HCT116 (cell line): ENCODE data around the gene MCAM. TPM values are rescaled to one million over a fixed set of nuclear protein-coding genes. Genes with fewer than 3 reads are reported as not detected.

Experiments used
- ATAC-seq: fragments of 200-7000 bp; cut with Tn5 transposase; 2 replicates; pipeline ENCODE4 v1.9.1; 2020; ENCODE audit warnings: mild to moderate bottlenecking, moderate library complexity
- BruUV-seq: library from RNA; stranded (reverse); fragments of 400-500 nt; replicated peaks from 2 replicates; lab custom pipeline; 2021; lab: Mats Ljungman, UMichigan
- CTCF ChIA-PET: fragments of 300-600 bp; sonication (Branson Sonifier 250); formaldehyde crosslinking; loops from one replicate; lab custom pipeline; 2021; ENCODE audit warnings: antibody characterized with exemption; lab: Charles Lee
- POLR2A ChIA-PET: fragments of 300-600, 350-600 bp; sonication (Branson Sonifier 250); formaldehyde crosslinking; loops from one replicate; lab custom pipeline; 2021; ENCODE audit warnings: antibody characterized with exemption; lab: Charles Lee
- RAD21 ChIA-PET, 2 experiments: fragments of 300-600 bp; sonication (Branson Sonifier 250); formaldehyde crosslinking; loops; one replicate each; lab custom pipeline; 2023; ENCODE audit warnings: low total read pairs in 2 of 2; ENCODE audit not compliant: uncharacterized antibody in 2 of 2, unreplicated experiment in 2 of 2, low non-redundant PET in 1 of 2; lab: Charles Lee
- DNase-seq: peaks from one replicate; pipeline ENCODE4 v3.0.0-alpha.2; 2010; ENCODE audit warnings: low read depth, low spot score
- H2AFZ ChIP-seq: fragments of 200-600 bp; shearing (Covaris generic), sonication (generic); 2 replicates; pipeline ENCODE4 v1.6.1; 2017; ENCODE audit warnings: low read depth, mixed run types, mixed read lengths, antibody characterized with exemption, low read length; ENCODE audit not compliant: poor library complexity, severe bottlenecking
- H3K27ac ChIP-seq: 2 replicates; pipeline ENCODE4 v1.5.1; 2012; ENCODE audit warnings: low read depth, low read length
- H3K27me3 ChIP-seq: fragments of 200-600 bp; sonication (generic); 2 replicates; pipeline ENCODE4 v1.6.1; 2016; ENCODE audit warnings: mixed run types, low read length, mixed read lengths; ENCODE audit not compliant: insufficient read depth
- H3K36me3 ChIP-seq, 2 experiments: fragments of 200-500 bp in 1 of 2; fragments of 200-600 bp in 1 of 2; sonication (Bioruptor generic) in 1 of 2; sonication (generic) in 1 of 2; 2 replicates each; pipeline versions ENCODE4 v1.5.1 to v1.6.1; 2014 to 2016; ENCODE audit warnings: low read length in 2 of 2, inconsistent platforms in 1 of 2, mixed read lengths in 1 of 2, mixed run types in 1 of 2; ENCODE audit not compliant: insufficient read depth in 2 of 2, control insufficient read depth in 1 of 2
- H3K4me1 ChIP-seq, 2 experiments: fragments of 200-600 bp in 1 of 2; sonication (generic) in 1 of 2; 2 replicates each; pipeline versions ENCODE4 v1.5.1 to v1.6.1; 2012 to 2017; ENCODE audit warnings: low read length in 2 of 2, inconsistent platforms in 1 of 2, mild to moderate bottlenecking in 1 of 2, mixed read lengths in 1 of 2, mixed run types in 1 of 2, moderate library complexity in 1 of 2; ENCODE audit not compliant: insufficient read depth in 2 of 2, control insufficient read depth in 1 of 2
- H3K4me2 ChIP-seq: fragments of 200-600 bp; sonication (generic); 2 replicates; pipeline ENCODE4 v1.6.1; 2017; ENCODE audit warnings: mixed run types, low read length, mixed read lengths
- H3K4me3 ChIP-seq, 2 experiments: fragments of 200-600 bp in 1 of 2; sonication (generic) in 1 of 2; replicated peaks in 1 of 2; 2 replicates each; pipeline ENCODE4 v1.5.1; 2011 to 2016; ENCODE audit warnings: low read length in 2 of 2, control low read depth in 1 of 2, low read depth in 1 of 2, mild to moderate bottlenecking in 1 of 2, mixed read lengths in 1 of 2, mixed run types in 1 of 2
- H3K79me2 ChIP-seq: fragments of 200-600 bp; sonication (generic); 2 replicates; pipeline ENCODE4 v1.6.1; 2017; ENCODE audit warnings: mild to moderate bottlenecking, mixed run types, low read length, moderate library complexity, mixed read lengths; ENCODE audit not compliant: insufficient read depth
- H3K9ac ChIP-seq: fragments of 200-600 bp; sonication (generic); 2 replicates; pipeline ENCODE4 v1.6.1; 2016; ENCODE audit warnings: low read length, mixed read lengths
- H3K9me2 ChIP-seq: fragments of 200-600 bp; sonication (generic), shearing (Covaris generic); 2 replicates; pipeline ENCODE4 v1.6.1; 2017; ENCODE audit warnings: mixed run types, mild to moderate bottlenecking, moderate library complexity; ENCODE audit not compliant: insufficient read depth
- H3K9me3 ChIP-seq, 2 experiments: fragments of 200-500 bp in 1 of 2; fragments of 200-600 bp in 1 of 2; sonication (Bioruptor generic) in 1 of 2; sonication (generic) in 1 of 2; 2 replicates each; pipeline ENCODE4 v1.6.1; 2014 to 2017; ENCODE audit warnings: low read length in 2 of 2, mixed read lengths in 2 of 2, inconsistent platforms in 1 of 2, low read depth in 1 of 2, mild to moderate bottlenecking in 1 of 2, mixed run types in 1 of 2, moderate library complexity in 1 of 2; ENCODE audit not compliant: control insufficient read depth in 1 of 2, insufficient read depth in 1 of 2
- H4K20me1 ChIP-seq: fragments of 200-600 bp; sonication (generic), shearing (Covaris generic); 2 replicates; pipeline ENCODE4 v1.6.1; 2017; ENCODE audit warnings: mixed run types, mild to moderate bottlenecking, moderate library complexity; ENCODE audit not compliant: insufficient read depth
- ATF3 ChIP-seq: IDR thresholded peaks from 2 replicates; pipeline ENCODE4 v1.6.1; 2012
- CEBPB ChIP-seq: IDR thresholded peaks from 2 replicates; pipeline ENCODE4 v1.6.1; 2012; ENCODE audit warnings: low read depth
- EGR1 ChIP-seq: IDR thresholded peaks from 2 replicates; pipeline ENCODE4 v1.6.1; 2012; ENCODE audit warnings: low read depth
- ELF1 ChIP-seq: IDR thresholded peaks from 2 replicates; pipeline ENCODE4 v1.6.1; 2012; ENCODE audit warnings: low read depth, borderline replicate concordance
- EZH2phosphoT487 ChIP-seq: fragments of 200-600 bp; IDR thresholded peaks from 2 replicates; pipeline ENCODE4 v1.6.1; 2018; ENCODE audit warnings: antibody characterized with exemption, borderline replicate concordance
- FOSL1 ChIP-seq: IDR thresholded peaks from 2 replicates; pipeline ENCODE4 v1.6.1; 2012; ENCODE audit warnings: low read depth
- JUND ChIP-seq: IDR thresholded peaks from 2 replicates; pipeline ENCODE4 v1.6.1; 2012
- MAX ChIP-seq: IDR thresholded peaks from 2 replicates; pipeline ENCODE4 v1.6.1; 2012
- POLR2A ChIP-seq: IDR thresholded peaks from 2 replicates; pipeline ENCODE4 v1.7.0; 2011; ENCODE audit warnings: borderline replicate concordance; ENCODE audit not compliant: insufficient read depth, insufficient read length; ENCODE audit errors: extremely low read depth
- RAD21 ChIP-seq: IDR thresholded peaks from 2 replicates; pipeline ENCODE4 v1.6.1; 2012; ENCODE audit warnings: low read depth, mild to moderate bottlenecking
- REST ChIP-seq: IDR thresholded peaks from 2 replicates; pipeline ENCODE4 v1.6.1; 2012; ENCODE audit warnings: low read depth
- SP1 ChIP-seq: IDR thresholded peaks from 2 replicates; pipeline ENCODE4 v1.6.1; 2012; ENCODE audit warnings: low read depth
- YY1 ChIP-seq: IDR thresholded peaks from 2 replicates; pipeline ENCODE4 v1.6.1; 2011; ENCODE audit warnings: low read length, low read depth, moderate library complexity, mild to moderate bottlenecking; ENCODE audit not compliant: insufficient replicate concordance; ENCODE audit errors: extremely low read depth
- ZFX ChIP-seq: fragments of 450-650 bp; IDR thresholded peaks from 2 replicates; pipeline ENCODE4 v1.6.1; 2017
- intact Hi-C: fragments of 100-400 bp; cut with micrococcal nuclease; formaldehyde crosslinking; loops from 2 replicates; pipeline ENCODE4 v1.10.0; 2022
- total RNA-seq: library from RNA; stranded (reverse); gene quantifications from one replicate; pipeline ENCODE4 v1.2.1, GENCODE V29; 2021; ENCODE audit not compliant: unreplicated experiment

The MCAM gene
- total RNA-seq, 1 experiment from 2014 or later: 17.4 TPM

GRCh38 chr11:119305556-119306372, 11.2 kb downstream of the MCAM start:
- TF ChIP-seq YY1: no peak
- TF ChIP-seq CEBPB: no peak
- TF ChIP-seq ELF1: no peak
- no peak for TF ChIP-seq SP1
- TF ChIP-seq EGR1: no peak
- TF ChIP-seq ATF3: no peak
- no peak for TF ChIP-seq JUND
- no peak for TF ChIP-seq REST
- no peak for TF ChIP-seq EZH2phosphoT487
- TF ChIP-seq POLR2A: no peak
- no peak for TF ChIP-seq MAX
- TF ChIP-seq ZFX: no peak
- no peak for TF ChIP-seq FOSL1
- no peak for TF ChIP-seq RAD21
- no TSS peak for BruUV-seq
- H3K4me1 ChIP-seq: no peaks in the 10 kb centered on the region
- no peak for ATAC-seq
- H3K27me3 ChIP-seq: no peaks in the 10 kb centered on the region
- no peak overlapping the region for H3K9ac ChIP-seq
- peaks cover 12 to 16% of the 10 kb centered on the region in 2 experiments for H3K36me3 ChIP-seq
- no peak overlapping the region for H3K27ac ChIP-seq
- ChIA-PET POLR2A (no interaction called here), CTCF (no interaction called here), RAD21 (no interaction called here)
- intact Hi-C loops: no loop called here
- H4K20me1 ChIP-seq: no peaks in the 10 kb centered on the region
- H3K4me3 ChIP-seq: no peak overlapping the region
- H3K79me2 ChIP-seq: no peaks in the 10 kb centered on the region
- H3K9me2 ChIP-seq: no peaks in the 10 kb centered on the region
- H2AFZ ChIP-seq: no peak overlapping the region
- no peak overlapping the region for H3K4me2 ChIP-seq
- no peaks in the 10 kb centered on the region for H3K9me3 ChIP-seq
- DNase-seq: no peak
